ENCODE measurements around the gene CAPN1.
"Not testable (repeated sequence)": the region's sequence is repeated elsewhere in the genome, so short reads cannot be mapped to it uniquely, and the experiment has no call there.

The CAPN1 gene

DNA sequence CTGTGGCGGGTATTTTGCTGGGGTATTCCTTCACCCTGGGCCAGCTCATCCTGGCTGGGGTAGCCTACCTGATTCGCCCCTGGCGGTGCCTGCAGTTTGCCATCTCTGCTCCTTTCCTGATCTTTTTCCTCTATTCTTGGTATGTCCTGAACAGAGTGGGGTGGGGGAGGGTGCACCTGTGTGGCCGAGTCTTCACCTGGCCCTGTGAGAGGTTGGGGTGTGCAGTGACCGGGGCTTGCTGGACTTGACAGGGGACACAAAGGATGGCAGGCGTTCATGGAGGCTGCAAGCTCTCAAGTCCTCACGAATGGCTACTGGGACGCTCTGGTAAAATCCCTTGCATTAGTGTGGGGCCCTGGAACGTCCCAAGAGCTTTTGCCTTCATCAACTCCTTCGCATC, 39.3 kb downstream of the CAPN1 start:
- DNase-seq: no peak

DNA sequence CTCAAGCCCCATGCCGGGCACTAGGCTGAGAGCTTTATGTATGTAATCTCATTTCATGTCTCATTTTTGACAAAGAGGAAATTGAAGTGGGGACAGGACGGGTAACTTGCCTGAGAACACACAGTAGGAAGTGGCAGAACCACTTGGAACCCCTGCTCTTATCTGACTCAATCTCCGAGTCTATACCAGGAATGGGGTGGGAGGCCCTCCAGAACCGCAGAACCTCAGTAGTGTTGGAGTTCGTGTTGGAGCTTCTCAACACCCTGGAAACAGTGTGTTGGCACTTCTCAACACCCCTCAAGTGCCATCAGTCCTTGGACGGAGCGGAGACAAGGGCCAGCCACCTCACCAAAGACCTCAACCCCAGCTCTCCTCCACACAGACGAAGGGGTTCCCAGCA, 41.3 kb downstream of the CAPN1 start:
- no peak for DNase-seq

DNA sequence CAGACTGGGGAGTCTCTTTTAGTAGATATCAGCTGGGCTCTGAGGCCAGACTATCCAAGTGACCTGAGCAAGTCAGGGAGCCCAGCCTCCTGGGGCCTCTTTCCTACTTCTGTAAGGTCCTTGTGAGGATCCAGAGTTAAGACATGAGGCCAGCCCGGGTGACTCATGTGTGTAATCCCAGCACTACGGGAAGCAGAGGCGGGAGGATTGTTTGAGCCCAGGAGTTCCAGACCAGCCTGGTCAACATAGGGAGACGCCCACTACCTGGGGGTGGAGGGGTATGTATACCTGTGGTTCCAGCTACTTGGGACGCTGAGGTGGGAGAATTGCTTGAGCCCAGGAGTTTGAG, 43.2 kb downstream of the CAPN1 start:
- DNase-seq: no peak

DNA sequence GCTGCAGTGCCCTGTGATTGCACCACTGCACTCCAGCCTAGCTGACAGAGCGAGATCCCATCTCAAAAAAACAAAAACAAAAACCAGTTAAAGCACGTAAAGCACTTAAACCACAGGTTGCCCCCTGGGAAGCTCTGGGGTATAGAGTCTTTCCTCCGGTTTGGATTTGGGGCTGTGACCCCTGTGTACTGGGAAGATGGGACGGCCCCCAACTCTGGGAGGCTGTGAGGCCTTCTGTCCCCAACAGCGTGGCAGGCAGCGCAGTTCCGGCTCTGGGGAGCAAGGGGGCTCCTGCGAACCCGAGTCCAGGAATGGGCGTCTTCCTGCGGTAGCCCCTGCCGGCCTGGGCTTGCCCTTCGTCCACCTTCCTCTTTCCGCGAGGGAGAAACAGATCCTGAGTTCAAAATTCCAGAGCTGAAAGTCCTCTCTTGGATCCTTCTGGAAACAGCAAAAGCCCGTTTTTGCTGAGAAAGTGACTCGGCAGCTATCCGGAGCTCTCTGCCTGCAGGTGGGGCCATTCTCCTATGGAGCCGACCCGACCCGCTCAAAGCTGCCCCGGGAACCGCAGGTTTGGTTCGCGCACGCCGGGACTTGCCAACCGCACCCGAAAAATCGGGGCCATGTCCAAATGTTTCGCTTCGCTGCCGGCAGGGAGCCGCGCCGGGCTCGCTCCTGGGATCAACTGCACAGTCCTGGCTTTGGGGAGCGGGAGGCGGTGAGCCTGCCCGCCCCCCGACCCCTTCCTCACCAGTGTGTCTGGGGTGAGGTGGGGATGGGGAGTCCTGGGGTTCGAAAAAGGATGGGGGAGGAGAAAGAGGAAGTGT, 43.8 kb downstream of the CAPN1 start:
- DNase-seq: peak; percentile 37

DNA sequence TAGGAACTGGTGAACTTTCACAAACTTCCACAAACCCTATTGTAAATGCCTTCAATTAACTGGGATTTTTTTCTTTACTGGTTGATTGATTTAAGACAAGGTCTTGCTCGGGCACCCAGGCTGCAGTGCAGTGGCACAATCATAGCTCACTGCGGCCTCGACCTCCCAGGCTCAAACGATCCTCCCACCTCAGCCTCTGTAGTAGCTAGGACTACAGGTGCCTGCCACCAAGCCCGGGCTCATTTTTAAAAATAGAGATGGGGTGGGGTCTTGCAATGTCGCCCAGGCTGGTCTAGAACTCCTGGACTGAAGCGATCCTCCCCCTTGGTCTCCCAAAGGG, 44.3 kb downstream of the CAPN1 start:
- DNase-seq: no peak

DNA sequence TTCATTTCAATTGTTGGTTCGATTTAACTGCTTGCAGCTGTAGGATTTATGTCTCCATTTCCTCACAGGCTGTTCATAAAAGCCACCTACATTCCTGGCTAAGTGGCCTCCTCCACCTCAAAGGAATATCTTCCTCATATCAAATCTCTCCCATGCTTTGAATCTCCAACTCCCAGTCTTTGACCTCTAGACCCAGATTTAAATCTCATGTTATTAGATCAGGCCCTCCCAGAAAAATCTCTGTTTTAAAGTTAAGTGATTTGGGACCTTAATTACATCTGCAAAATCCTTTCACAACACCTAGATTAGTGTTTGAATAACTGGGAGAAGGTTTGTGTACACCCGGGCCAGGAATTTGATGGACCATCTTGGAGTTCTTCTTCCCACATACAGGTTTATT, 46.2 kb downstream of the CAPN1 start:
- DNase-seq: no peak

DNA sequence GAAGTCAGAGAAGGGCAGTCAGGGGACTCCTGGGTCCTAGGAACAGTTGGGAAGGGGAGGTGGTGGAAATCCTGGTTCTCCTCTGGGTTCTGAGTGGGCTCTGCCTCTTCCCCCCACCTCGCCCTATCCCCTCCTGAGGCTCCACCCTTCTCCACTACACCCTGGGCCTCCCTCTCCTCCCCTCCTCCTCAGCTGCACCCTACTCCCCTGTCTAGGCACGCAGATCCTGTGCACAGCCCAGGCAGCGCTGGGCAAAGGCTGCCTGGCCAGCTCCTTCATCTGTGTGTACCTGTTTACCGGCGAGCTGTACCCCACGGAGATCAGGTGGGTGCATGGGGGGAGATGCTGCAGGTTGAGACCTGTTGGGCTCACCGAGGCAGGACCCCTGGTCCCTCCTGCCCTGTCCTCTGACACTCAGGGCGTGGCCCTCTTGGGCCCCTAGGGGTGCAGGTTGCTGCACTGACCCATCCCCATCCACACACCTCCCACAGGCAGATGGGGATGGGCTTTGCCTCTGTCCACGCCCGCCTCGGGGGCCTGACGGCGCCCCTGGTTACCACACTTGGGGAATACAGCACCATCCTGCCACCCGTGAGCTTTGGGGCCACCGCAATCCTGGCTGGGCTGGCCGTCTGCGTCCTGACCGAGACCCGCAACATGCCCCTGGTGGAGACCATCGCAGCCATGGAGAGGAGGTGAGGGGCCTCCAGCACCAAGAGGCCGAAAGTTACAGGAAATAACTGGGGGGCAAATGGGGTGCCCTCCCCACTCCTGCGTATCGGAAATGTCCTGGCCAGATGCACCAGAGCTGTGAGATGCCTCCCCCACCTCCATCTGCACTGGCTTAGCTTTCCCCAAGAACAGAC, 54.7 kb downstream of the CAPN1 start:
- no peak for DNase-seq

DNA sequence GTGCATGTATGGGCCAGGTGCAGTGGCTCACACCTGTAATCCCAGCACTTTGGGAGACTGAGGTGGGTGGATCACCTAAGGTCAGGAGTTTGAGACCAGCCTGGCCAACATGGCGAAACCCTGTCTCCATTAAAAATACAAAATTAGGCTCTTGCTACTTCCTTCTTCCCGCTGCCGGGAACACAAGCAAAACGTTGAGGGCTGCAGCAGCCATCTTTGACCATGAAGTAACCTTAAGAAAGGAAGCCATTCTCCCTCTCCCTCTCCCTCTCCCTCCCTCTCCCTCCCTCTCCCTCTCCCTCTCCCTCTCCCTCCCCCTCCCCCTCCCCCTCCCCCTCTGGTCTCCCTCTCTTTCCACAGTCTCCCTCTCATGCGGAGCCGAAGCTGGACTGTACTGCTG, 56.6 kb downstream of the CAPN1 start:
- not testable (repeated sequence) for DNase-seq

DNA sequence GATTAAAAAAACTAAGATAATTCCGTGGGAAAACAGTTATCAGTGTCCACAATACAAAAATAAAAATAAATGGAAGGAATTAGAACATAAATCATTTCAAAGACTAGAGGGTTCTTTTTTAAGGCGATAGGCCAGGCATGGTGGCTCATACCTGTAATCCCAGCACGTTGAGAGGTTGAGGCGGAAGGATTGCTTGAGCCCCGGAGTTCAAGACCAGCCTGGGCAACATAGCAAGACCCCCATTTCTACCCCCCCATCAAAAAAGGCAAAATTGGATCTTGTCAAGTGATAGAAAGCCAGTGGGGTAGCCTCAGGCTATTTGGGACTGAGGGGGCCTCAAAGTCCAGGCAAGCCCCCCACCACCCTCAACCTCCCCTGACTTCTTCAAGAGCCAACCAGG, 59.4 kb downstream of the CAPN1 start:
- DNase-seq: no peak

DNA sequence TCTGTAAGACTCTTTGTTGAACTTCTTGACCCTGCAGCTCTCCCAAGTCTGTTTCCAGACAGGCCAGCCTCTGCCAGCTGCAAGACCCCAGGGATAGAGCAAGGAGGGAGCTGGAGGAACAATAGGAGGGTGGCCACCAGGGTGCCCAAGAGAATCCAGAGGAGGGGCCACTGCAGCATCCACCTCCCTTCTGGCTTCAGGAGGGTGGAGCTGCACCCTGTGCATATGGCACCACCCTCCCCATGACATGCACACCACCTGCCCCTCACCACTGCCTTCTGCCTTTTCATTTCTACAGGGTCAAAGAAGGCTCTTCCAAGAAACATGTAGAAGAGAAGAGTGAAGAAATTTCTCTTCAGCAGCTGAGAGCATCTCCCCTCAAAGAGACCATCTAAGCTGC, 60.0 kb downstream of the CAPN1 start:
- DNase-seq: no peak

DNA sequence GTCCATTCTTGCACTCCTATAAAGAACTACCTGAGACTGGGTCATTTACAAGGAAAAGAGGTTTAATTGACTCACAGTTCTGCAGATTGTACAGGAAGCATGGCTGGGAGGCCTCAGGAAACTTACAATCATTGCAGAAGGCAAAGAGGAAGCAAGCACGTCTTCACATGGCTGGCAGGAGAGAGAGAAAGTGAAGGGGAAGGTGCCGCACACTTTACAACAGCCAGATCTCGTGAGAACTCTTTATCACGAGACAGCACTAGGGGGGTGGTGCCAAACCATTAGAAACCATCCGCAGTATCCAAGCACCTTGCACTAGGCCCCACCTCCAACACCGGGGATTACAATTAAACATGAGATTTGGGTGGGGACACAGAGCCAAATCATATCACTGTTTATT, 60.7 kb downstream of the CAPN1 start:
- DNase-seq: no peak

DNA sequence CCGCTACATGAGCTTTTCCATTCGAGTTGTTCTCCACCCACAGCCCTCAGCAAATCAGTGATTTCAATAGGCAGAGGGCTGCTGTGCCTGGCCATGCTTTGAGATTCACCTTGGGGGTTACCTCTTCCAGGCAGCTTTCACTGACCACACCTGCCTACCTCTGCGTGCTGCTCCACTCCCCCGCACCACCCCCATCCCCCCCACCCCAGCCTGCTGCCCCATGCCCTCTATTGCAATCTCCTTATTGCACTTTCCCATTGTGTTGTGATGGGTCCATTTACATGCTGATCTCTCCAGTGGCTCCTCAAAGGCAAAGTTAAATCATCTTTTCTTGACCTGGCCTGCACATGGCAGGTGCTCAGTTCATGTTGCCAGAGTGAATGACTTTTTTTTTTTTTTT, 62.1 kb downstream of the CAPN1 start:
- DNase-seq: no peak

DNA sequence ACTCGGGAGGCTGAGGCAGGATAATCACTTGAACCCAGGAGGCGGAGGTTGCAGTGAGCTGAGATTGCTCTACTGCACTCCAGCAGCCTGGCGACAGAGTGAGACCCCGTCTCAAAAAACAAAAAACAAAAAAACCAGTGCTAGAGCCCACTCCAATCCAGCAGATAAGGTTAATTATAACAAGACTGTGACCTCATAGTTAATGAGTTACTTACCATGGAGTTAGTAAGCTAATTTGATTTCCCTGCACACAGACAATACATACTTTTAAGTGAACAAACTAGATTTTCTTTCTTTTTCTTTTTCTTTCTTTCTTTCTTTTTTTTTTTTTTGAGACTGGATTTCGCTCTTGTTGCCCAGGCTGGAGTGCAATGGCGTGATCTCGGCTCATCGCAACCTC, 63.3 kb downstream of the CAPN1 start:
- DNase-seq: not testable (repeated sequence)

DNA sequence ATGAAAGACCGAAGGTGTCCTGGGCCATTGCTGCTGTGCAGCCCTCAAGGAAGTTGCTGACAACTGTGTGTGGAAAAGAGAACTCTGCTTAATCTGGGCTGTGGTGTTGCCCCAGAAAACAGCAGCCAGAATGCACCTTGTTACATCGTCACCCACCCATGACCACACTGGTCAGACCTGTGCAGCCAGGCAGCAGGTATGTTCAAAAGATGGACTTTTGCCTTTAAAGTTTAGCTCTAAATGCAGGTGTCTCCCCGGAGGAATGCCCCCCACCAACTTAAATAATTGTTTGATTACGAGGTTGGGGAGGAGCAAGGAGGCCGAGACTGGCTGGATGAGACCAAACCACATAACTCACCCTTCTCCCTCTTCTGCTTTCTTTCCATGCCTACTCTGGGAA, 64.8 kb downstream of the CAPN1 start:
- DNase-seq: no peak

DNA sequence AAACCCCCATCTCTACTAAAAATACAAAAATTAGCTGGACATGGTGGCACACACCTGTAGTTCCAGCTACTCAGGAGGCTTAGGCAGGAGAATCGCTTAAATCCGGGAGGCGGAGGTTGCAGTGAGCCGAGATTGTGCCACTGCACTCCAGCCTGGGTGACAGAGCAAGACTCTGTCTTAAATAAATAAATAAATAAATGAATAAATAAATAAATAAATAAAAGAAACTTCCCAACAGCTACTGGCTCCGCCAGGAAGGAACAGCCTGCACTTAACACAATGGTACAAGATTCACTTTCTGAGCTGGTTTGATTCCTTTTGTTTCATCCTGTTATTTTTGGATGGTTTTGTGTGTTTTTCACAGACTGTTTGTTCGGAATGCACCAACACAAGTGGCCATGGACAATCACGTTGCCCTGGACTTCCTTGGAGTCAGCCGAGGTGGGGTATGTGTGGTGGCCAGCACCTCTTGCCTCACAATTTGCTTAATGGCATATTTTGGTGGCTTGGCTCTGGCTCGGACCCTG, 66.5 kb downstream of the CAPN1 start:
- not testable (repeated sequence) for DNase-seq

DNA sequence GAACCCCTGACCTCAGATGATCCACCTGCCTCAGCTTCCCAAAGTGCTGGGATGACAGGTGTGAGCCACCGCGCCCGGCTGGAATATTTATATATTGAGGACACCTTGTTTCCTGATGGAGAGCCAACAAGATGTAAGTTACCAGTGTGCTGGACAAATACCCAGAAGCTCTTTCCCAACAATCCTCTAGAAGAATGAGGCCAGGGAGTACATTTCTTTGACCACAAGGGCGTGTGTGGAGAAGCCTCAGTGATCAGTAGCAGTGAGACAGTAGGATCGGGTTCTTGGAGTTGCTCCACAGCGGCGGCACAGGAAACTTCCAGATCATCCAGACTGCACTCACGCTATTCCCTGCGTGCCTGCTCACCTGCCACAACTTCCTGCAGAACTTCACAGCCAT, 69.7 kb downstream of the CAPN1 start:
- no peak for DNase-seq

DNA sequence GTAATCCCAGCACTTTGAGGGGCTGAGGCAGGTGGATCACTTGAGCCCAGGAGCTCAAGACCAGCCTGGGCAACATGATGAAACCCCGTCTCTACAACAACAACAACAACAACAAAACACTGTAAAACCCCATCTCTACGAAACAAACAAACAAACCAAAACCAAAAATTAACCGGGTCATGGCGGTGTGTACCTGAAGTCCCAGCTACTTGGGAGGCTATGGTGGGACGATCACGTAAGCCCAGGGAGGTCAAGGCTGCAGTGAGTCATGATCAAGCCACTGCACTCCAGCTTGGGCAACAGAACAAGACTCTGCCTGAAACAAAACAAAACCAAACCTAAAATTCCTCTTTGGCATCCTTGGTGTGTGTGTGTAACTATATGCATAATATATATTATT, 73.0 kb downstream of the CAPN1 start:
- DNase-seq: no peak

DNA sequence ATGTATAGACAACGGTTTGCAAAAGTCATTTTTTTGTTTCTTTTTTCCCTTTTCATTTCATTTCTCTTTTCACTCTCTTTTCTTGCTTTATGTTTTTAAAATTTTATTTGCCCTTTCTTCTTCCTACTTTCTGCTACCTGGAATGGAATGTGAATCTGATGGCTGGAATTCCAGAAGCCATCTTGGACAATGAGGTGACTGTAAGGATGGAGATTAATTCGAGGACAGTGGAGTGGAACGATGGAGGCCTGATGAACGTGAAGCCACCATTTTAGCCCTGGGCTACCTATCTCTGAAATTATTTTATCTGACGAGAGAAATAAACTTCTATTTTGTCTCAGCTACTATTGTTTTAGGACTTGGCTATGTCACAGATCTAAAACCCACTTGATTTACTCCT, 77.3 kb downstream of the CAPN1 start:
- DNase-seq: no peak

DNA sequence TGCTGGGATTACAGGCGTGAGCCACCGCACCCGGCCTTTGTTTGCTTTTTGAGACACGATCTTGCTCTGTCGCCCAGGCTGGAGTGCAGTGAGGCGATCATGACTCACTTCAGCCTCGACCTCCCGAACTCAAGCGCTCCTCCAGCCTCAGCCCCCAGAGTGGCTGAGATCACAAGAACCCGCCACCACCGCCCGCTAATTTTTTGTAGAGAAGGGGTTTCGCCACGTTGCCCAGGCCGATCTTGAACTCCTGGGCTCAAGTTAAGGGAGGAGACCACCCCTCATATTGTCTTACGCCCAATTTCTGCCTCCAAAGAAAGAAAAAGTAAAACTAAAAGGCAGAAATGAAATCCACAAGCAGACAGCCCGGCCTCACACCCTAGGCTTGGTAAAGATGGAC, 78.6 kb downstream of the CAPN1 start:
- no peak for DNase-seq

DNA sequence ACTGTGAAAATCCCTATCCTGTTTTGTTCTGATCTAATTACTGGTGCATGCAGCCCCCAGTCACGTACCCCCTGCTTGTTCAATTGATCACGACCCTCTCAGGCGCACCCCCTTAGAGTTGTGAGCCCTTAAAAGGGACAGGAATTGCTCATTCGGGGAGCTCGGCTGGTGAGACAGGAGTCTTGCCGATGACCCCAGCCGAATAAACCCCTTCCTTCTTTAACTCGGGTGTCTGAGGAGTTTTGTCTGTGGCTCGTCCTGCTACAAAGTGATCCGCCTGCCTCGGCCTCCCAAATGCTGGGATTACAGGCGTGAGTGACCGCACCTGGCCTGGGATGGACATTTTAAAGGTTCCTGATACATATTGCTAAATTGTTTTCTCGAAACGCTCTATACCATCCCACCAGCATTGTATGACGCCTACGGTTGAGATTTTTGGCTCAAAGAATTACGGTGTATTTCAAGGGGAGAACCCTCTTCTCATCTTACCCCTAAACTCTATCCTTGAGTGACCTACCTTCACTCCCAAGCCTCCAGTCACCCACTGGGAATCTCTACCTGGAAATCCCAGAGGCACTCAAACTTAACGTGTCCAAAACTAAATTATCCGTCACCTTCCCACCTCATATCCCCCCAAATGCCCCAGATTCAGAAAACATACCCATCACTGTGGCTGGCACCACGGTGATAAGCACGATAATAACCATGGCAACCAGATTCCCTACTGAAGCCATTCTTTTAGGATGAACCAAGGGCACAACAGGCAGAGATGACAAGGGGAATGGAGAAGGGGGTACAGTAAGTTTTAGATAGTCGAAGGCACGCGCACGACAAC, 79.2 kb downstream of the CAPN1 start:
- DNase-seq: no peak

All from activated T-cell treated with anti-CD3 and anti-CD28 coated beads for 4 hours (primary cell).